Suprapubic skin (tissue), 4 donors: ENCODE measurements around the gene TTYH1. TPM values are rescaled to one million over a fixed set of nuclear protein-coding genes. Genes with fewer than 3 reads are reported as not detected.
A peak's percentile ranks its signal among the peaks of the same experiment; 100 is the strongest.

Experiments used
- DNase-seq, 2 donors: peaks; one replicate each; pipeline ENCODE4 v3.0.0-alpha.2; 2019; ENCODE audit warnings: low spot score in 2 of 2
- H3K27ac ChIP-seq: fragments of 200-600 bp; sonication (generic); one replicate; pipeline ENCODE4 v1.5.1; 2019
- H3K27me3 ChIP-seq: fragments of 200-600 bp; sonication (generic); one replicate; pipeline ENCODE4 v1.5.1; 2019
- H3K36me3 ChIP-seq: fragments of 200-600 bp; sonication (generic); one replicate; pipeline ENCODE4 v1.5.1; 2019
- H3K4me1 ChIP-seq: fragments of 200-600 bp; sonication (generic); one replicate; pipeline ENCODE4 v1.5.1; 2019
- H3K4me3 ChIP-seq: fragments of 200-600 bp; sonication (generic); one replicate; pipeline ENCODE4 v1.5.1; 2019; ENCODE audit warnings: mild to moderate bottlenecking
- H3K9me3 ChIP-seq: fragments of 200-600 bp; sonication (generic); one replicate; pipeline ENCODE4 v1.5.1; 2019
- EP300 ChIP-seq: sonication (generic); formaldehyde crosslinking; IDR thresholded peaks from one replicate; pipeline ENCODE4 v1.6.1; 2017; ENCODE audit warnings: antibody characterized with exemption
- POLR2A ChIP-seq, 2 donors: fragments of 450-650 bp; IDR thresholded peaks; one replicate each; pipeline ENCODE4 v1.6.1; 2017; ENCODE audit warnings: antibody characterized with exemption in 2 of 2, mild to moderate bottlenecking in 2 of 2, moderate library complexity in 2 of 2
- POLR2AphosphoS5 ChIP-seq, 3 donors: sonication (generic); formaldehyde crosslinking; IDR thresholded peaks; one replicate each; pipeline ENCODE4 v1.6.1; 2017; ENCODE audit warnings: antibody characterized with exemption in 3 of 3
- WGBS: methylation state at CpG from one replicate; pipeline ENCODE4 v1.1.5; 2018; 5-methylcytosine and 5-hydroxymethylcytosine counted together
- total RNA-seq, 4 donors: library from RNA; depleted of rRNA; stranded (reverse); fragments of >200 nt; gene quantifications; one replicate each; pipeline ENCODE4 v1.1.0, GENCODE V29; 2016
- TF ChIP-seq, protein P1 (sequence below), 2 donors: fragments of 200-600 bp in 1 of 2; fragments of 450-650 bp in 1 of 2; sonication (generic) in 1 of 2; IDR thresholded peaks; one replicate each; pipeline ENCODE4 v1.5.1; 2016 to 2019; ENCODE audit warnings: antibody characterized with exemption in 2 of 2, mild to moderate bottlenecking in 1 of 2, moderate library complexity in 1 of 2

Gene TTYH1
- total RNA-seq, 4 donors from 2014 or later: 11.2 to 20.4 (median 12.5) TPM

DNA sequence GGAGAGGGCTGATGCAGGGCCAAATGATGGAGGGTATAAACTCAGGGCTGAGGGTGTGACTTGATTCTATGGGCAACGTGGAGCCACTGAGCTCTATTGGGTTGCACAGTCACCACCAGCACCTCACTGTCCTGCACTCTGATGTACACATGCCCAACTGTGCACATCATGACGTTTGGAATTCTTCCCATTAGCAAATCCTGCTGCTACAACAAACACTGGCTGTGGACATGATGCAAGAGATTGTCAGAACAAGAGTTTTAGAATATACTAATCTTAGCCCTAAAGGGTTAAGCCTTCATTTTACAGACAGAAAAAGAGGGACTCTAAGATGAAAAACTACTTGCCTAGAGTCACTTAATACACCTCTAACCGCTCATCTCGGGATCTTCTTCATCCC is 2.4 kb upstream of the TTYH1 start:
- peaks cover 8% of the 10 kb centered on the region for H3K4me1 ChIP-seq

DNA sequence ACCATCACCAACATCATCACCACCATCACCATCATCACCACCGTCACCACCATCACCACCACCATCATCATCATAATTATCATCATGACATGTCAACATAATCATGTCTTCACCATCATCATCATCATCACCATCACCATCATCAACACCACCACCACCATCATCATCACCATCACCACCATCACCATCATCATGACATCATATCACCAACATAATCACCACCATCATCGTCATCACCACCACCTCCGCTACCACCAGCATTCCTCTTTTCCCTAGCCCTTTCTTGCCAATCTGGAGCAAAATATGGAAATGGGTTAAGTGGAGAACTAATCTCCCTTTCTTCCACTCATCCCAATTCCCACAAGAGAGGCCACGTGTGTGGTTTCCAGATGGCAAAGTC is 1.1 kb upstream of the TTYH1 start:
- no peaks in the 10 kb centered on the region for H3K9me3 ChIP-seq
- no peak for TF ChIP-seq EP300
- no peak for TF ChIP-seq POLR2AphosphoS5 (IDR thresholded peaks at IDR 0.05)
- TF ChIP-seq POLR2A (IDR thresholded peaks at IDR 0.05): no peak
- TF ChIP-seq, protein P1, sequence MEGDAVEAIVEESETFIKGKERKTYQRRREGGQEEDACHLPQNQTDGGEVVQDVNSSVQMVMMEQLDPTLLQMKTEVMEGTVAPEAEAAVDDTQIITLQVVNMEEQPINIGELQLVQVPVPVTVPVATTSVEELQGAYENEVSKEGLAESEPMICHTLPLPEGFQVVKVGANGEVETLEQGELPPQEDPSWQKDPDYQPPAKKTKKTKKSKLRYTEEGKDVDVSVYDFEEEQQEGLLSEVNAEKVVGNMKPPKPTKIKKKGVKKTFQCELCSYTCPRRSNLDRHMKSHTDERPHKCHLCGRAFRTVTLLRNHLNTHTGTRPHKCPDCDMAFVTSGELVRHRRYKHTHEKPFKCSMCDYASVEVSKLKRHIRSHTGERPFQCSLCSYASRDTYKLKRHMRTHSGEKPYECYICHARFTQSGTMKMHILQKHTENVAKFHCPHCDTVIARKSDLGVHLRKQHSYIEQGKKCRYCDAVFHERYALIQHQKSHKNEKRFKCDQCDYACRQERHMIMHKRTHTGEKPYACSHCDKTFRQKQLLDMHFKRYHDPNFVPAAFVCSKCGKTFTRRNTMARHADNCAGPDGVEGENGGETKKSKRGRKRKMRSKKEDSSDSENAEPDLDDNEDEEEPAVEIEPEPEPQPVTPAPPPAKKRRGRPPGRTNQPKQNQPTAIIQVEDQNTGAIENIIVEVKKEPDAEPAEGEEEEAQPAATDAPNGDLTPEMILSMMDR (IDR thresholded peaks at IDR 0.05): no peak
- H3K4me3 ChIP-seq: no peak overlapping the region
- no peak overlapping the region for H3K27ac ChIP-seq
- H3K4me1 ChIP-seq: peaks cover 11% of the 10 kb centered on the region
- DNase-seq: no peak
- peaks cover 54% of the 10 kb centered on the region for H3K27me3 ChIP-seq
- H3K36me3 ChIP-seq: no peaks in the 10 kb centered on the region
- 78% methylated on average over 4 of the region's 4 CpGs for WGBS

More for the DNA sequence above, 2.4 kb upstream of the TTYH1 start:
- Histone ChIP-seq H3K27ac (no peak overlapping the region), H3K4me3 (no peak overlapping the region), H3K27me3 (peaks cover 49% of the 10 kb centered on the region), H3K36me3 (no peaks in the 10 kb centered on the region), H3K9me3 (no peaks in the 10 kb centered on the region)
- WGBS: 77% methylated on average over 4 of the region's 4 CpGs
- no peak for DNase-seq
- TF ChIP-seq POLR2AphosphoS5 (IDR thresholded peaks at IDR 0.05): no peak
- TF ChIP-seq, protein P1 (IDR thresholded peaks at IDR 0.05): no peak
- TF ChIP-seq EP300: no peak
- no peak for TF ChIP-seq POLR2A (IDR thresholded peaks at IDR 0.05)

DNA sequence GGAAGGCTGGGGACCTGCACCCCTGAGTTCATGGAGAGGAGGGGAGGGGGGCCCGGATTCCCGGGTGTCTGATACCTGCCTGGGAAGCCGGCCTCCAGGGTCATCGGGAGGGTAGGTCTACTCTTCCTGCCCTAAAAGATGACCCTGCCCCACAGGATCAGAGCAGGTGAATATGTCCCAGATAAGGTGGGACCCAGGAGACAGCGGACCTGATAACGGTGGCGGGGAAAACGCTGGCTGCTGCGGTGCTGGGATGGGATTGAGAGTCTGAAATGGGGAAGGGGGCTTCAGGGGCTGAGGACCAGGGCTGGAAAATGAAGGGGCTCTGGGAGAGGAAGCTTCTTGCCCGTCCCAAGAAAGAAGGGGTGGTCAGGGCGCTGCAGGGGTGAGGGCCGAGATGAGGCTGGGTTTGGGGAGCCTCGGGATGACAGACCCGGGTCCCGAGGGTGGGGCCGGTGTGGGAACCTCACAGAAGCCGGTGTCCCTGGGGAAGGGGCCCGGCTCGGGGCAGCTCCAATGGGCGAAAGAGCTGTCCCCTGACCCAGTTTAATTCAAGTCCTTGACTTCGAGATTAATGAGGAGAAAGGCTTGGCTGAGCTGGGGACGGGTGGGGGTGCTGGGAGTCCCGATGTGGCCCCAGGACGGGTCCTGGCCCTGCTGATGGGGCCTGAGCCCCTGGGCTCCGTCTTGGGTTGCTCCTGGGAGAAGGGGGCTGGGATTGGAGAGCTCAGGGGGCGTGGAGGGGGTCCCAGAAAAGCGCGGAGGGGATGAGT is 823 bp downstream of the TTYH1 start:
- H3K27ac ChIP-seq: peak overlapping the region; percentile 60
- 4% methylated on average over 21 of the region's 28 CpGs for WGBS
- no peaks in the 10 kb centered on the region for H3K9me3 ChIP-seq
- no peak for DNase-seq
- TF ChIP-seq EP300 (no peak), POLR2A (IDR thresholded peaks at IDR 0.05) (no peak), POLR2AphosphoS5 (IDR thresholded peaks at IDR 0.05) (no peak)
- TF ChIP-seq, protein P1 (IDR thresholded peaks at IDR 0.05): no peak
- H3K36me3 ChIP-seq: no peaks in the 10 kb centered on the region
- H3K4me3 ChIP-seq: peak overlapping the region; percentile 37
- peaks cover 74% of the 10 kb centered on the region for H3K27me3 ChIP-seq
- H3K4me1 ChIP-seq: peaks cover 22% of the 10 kb centered on the region

DNA sequence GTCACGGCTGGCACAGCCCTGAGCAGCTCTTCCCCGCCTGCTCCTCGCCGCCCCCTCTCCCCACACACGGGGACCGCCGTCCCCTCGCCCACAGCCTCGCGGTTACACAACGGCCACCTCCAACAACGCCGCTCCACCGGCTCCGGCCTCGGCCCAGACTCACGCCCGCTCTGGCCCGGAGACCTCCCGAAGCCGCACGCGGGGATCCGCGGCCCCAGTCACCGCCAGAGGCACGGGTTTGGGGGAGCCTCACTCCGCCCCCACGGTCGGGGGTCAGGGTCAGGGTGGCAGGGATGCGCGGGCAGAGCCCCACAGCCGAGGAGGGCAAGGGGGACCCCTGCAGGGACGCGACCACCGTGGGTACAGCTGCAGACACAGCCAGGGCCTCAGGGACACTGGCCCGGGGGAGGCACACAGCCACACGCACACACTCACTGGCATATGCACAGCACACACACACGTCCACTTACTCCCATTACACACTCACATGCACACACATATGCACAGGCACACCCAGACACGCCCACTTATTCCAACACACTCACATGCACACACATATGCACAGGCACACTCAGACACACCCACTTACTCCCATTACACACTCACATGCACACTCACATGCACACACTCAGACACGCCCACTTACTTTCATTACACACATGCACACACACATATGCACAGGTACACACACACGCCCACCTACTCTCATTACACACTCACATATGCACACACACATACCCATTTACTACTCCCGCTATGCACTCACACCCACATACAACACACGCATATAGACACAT is 1.6 kb downstream of the TTYH1 start:
- TF ChIP-seq EP300: no peak
- TF ChIP-seq, protein P1 (IDR thresholded peaks at IDR 0.05): no peak
- no peak for TF ChIP-seq POLR2A (IDR thresholded peaks at IDR 0.05)
- TF ChIP-seq POLR2AphosphoS5 (IDR thresholded peaks at IDR 0.05): no peak
- Histone ChIP-seq H3K9me3 (no peaks in the 10 kb centered on the region), H3K4me3 (no peak overlapping the region), H3K4me1 (peaks cover 25% of the 10 kb centered on the region), H3K27me3 (peaks cover 78% of the 10 kb centered on the region), H3K27ac (no peak overlapping the region), H3K36me3 (no peaks in the 10 kb centered on the region)
- DNase-seq: no peak
- WGBS: 29% methylated on average over 27 of the region's 44 CpGs
